ENCODE results near the gene C19orf81. TPM values are rescaled to one million over a fixed set of nuclear protein-coding genes. Genes with fewer than 3 reads are reported as not detected.

C19orf81 gene
- total RNA-seq, 1 experiment from 2014 or later = 2.1 TPM

Other genes starting within 250 kb of the C19orf81 start
- gene SPIB, start 230.5 kb upstream of the C19orf81 start, total RNA-seq (2014; rRNA removed; shearing (Covaris generic)) = 0.07 and 0.14 TPM in 2 replicates
- not detected in 2 replicates for gene MYBPC2, start 216.6 kb upstream of the C19orf81 start, total RNA-seq (2014; rRNA removed; shearing (Covaris generic))
- gene EMC10, start 172.9 kb upstream of the C19orf81 start, total RNA-seq (2014; rRNA removed; shearing (Covaris generic)) = 61.5 and 64.7 TPM in 2 replicates
- 1.6 TPM in 1 of 2 replicates, not detected in the other for gene GARIN5A, start 172.6 kb upstream of the C19orf81 start, total RNA-seq (2014; rRNA removed; shearing (Covaris generic))
- gene JOSD2, start 138.3 kb upstream of the C19orf81 start, total RNA-seq (2014; rRNA removed; shearing (Covaris generic)) = 38.4 and 44.4 TPM in 2 replicates
- 0.36 TPM in 1 of 2 replicates, not detected in the other for gene ASPDH, start 135.5 kb upstream of the C19orf81 start, total RNA-seq (2014; rRNA removed; shearing (Covaris generic))
- 12.3 and 13.5 TPM in 2 replicates for gene LRRC4B, start 81.0 kb upstream of the C19orf81 start, total RNA-seq (2014; rRNA removed; shearing (Covaris generic))
- gene SYT3, start 9.6 kb upstream of the C19orf81 start, total RNA-seq (2014; rRNA removed; shearing (Covaris generic)) = 1.9 and 2.2 TPM in 2 replicates
- gene SHANK1, start 70.4 kb downstream of the C19orf81 start, total RNA-seq (2014; rRNA removed; shearing (Covaris generic)) = 0.40 and 0.48 TPM in 2 replicates
- gene CLEC11A, start 73.9 kb downstream of the C19orf81 start, total RNA-seq (2014; rRNA removed; shearing (Covaris generic)) = 4.8 and 7.9 TPM in 2 replicates
- not detected in 2 replicates for gene GPR32, start 121.0 kb downstream of the C19orf81 start, total RNA-seq (2014; rRNA removed; shearing (Covaris generic))
- gene ACP4, start 141.0 kb downstream of the C19orf81 start, total RNA-seq (2014; rRNA removed; shearing (Covaris generic)) = not detected in 2 replicates
- not detected in 2 replicates for gene KLK1, start 174.3 kb downstream of the C19orf81 start, total RNA-seq (2014; rRNA removed; shearing (Covaris generic))
- not detected in 2 replicates for gene KLK15, start 184.1 kb downstream of the C19orf81 start, total RNA-seq (2014; rRNA removed; shearing (Covaris generic))
- not detected in 2 replicates for gene KLK3, start 205.5 kb downstream of the C19orf81 start, total RNA-seq (2014; rRNA removed; shearing (Covaris generic))
- gene KLK2, start 224.0 kb downstream of the C19orf81 start, total RNA-seq (2014; rRNA removed; shearing (Covaris generic)) = not detected in 2 replicates